Stimulated activated naive CD4-positive, alpha-beta T cell treated with Interleukin-2 at 50 U/mL for 16 hours (primary cell): ENCODE data around the gene CD81.

ENCODE experiments used
- DNase-seq: peaks from one replicate; lab custom pipeline; 2025; lab: John Stamatoyannopoulos, UW

The CD81 gene

DNA sequence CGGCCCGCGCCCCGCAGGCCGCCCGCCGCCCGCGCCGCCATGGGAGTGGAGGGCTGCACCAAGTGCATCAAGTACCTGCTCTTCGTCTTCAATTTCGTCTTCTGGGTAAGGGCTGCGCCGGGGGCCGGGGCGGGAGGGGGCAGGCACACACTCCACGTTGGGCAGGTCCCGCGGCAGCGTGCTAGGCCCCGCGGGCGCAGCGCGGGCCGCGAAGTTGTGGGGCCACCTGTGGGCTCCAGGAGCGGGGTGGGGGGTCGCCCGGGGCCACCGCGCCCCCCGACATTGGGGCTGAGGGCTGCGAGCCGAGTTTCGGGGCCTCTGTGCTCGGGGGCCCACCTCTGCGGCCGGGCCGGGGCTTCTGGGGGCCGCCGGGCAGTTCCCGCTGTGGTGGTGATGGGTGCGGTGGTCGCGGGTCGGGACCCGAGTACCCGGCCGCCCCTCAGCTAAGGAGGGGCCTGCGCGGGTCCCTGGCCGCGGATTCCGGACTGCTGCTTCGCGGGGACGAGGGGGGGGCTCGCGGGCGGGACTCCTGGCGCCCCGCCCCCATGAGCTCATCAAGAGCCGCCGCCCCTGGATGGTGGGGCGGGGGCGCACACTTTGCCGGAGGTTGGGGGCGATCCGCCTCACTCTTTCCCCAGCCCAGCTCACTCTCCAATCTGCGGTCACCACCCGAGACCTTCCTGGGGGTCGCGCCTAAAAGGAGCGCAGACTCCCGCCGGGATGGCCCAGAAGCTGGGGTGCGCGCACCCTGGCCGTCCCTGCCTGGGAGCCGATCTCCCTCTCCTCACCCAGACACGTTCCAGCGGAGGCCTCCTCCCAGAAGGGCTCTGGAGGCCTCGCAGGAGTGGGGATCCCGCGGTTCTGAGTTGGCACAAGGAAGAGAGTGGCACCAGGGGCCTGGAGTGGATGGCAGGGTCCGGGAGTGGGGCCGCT, 667 bp downstream of the CD81 start:
- DNase-seq, result peak; percentile 58

DNA sequence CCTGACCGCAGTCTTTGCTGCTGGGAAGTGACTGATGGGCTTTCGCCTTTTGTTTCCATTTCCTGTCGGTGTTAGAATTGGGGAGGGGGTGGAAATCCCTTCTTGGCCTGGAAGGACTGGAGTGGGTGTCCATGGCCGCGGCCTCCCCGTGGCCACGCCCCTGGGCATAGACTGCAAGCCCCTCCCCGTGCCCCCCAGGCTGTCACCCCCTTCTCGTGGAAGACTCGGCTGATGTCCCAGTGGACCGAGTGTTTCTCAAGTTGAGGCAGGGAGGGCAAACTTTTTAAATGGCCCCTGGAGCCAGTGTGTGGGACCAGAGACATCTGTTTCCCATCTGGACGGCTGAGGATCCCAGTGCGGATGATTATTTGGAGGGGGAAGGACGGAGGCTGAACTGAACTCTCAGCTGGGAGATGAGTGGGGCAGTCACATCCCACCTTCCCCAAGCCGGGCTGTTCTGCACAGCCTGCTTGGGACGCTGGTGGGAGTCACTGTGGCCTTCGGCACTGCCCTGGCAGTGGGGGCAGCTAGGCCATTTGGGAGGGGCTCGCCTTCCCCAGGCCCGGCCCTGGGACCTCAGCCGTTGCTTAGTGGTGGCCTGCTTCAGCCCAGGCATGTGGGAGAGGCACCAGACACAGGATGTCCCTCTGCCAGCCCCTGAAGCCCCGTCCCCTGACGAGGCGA, 1.6 kb downstream of the CD81 start:
- no peak for DNase-seq

DNA sequence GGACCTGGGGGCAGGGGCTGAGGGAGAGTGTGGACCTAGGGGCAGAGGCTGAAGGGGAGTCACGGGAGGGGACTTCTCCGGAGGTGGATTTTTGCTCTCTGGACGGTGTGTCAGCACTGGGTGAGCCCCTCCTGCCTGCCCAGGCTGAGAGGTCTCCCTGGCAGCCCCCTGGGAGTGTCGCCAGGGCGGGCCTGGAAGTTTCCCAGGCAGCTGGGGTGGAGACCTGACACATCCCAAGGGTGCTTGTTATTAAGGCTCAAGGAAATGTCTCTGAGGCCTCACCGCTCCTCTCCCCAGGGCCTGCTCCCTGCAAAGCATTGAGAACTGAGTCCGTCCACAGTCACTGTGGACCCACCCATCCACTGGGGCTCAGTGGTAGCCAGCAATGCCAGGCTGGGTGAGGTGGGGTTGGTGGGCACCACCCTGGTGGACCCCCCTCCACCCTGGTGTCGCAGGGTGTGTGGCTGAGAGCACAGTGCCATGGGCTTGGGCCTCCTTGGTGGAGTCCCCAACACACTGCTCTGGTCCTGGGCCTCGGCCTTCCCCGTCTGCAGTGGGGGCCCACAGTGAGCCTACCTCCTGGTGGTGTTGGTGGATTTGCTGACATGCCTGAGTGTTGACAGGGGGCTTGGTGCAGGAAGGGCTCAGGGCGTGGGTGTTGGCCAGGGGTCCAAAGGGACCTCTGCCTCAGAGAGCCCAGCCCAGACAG, 2.5 kb downstream of the CD81 start:
- no peak for DNase-seq

DNA sequence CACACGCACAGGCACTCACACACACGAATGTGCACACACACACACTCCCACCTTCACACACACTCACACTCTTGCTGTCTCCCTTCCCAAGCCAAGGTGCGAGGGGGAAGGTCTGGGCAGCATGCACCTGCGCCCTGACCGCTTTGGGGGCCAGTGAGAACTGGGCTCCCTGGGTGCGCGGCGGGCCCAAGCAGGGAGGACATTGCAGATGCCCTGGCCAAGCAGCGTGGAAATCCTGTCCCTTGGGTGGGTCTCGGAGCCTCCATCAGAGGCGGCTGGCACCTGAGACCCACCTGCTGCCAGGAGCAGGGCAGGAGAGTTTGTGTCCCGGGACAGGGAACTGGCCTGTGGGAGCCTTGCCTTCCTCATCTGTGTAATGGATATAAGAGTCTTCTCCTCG, 3.3 kb downstream of the CD81 start:
- no peak for DNase-seq

DNA sequence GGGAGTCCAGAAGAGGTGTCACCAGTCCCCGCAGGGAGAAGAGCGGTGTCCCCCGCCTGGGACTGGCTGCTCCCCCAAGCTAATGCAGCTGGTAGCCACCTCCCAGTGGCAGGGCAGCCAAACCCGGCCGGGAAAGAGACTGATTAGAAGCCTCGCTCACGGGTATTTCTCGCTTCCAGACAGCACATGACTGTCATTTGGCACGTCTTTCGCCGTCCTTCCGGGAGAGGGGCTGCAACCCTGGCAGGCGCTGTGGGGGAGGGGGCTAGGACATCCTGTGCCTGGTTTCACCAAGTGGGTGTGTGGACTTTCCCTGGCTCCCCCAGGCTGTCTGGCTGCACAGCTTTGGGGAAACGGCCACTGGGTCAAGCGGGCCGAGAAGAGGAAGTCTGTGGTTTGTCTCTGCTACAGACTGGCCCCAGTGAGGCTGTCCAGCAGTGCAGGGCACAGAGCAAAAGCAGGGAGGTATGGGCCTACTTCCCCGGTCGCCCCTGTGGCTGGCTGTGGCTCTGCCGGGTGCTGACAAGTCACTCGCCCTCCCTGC, 3.8 kb downstream of the CD81 start:
- DNase-seq, result no peak

DNA sequence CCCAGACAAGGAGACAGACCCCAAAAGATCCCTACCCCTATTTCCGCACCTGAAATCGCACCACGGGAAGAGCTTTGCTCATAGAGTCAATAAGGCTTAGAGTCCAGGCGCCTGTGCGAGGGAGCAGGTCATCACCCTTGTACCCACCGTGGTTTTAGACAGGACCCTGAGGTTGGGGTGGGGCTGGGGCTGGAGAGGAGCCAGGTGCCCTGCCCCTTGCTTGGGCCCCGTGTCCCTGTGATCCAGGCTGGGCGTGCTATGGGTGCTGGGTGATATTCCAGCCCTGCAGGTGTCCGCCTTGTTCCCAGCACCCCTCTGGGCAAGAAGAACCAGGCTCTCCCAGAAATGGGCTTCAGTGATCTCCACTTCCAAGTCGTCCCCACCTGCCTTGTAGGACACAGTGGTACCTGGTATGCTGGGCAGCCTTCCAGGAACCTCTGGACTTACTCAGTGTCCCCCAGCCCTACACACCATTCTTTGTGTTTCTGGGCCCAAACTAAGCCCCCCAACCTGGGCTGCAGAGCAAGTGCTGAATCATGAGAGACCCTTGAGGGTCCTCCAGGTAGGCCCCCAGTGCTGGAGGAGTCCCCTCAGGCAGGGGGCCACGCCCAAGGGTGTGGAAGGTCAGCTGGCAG, 4.5 kb downstream of the CD81 start:
- no peak for DNase-seq

DNA sequence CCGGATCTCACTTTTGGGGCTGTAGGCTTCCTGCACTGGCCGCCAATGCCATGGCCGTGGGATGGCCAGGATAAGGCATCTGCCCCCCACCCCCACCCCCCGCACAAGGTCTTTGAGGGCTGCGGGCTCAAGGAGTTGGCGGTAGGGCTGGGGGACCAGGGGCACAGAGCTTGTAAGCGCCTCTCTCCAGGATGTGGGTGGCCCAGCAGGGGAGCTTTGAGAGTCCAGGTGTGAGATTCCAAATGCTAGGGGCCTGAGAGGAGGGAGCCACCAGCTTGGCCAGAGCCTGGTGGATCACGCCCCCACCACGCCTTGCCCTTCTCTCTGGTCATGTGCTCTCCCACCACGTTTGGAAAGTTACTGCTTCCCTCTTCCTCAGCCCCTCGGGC, 5.0 kb downstream of the CD81 start:
- DNase-seq, result no peak

DNA sequence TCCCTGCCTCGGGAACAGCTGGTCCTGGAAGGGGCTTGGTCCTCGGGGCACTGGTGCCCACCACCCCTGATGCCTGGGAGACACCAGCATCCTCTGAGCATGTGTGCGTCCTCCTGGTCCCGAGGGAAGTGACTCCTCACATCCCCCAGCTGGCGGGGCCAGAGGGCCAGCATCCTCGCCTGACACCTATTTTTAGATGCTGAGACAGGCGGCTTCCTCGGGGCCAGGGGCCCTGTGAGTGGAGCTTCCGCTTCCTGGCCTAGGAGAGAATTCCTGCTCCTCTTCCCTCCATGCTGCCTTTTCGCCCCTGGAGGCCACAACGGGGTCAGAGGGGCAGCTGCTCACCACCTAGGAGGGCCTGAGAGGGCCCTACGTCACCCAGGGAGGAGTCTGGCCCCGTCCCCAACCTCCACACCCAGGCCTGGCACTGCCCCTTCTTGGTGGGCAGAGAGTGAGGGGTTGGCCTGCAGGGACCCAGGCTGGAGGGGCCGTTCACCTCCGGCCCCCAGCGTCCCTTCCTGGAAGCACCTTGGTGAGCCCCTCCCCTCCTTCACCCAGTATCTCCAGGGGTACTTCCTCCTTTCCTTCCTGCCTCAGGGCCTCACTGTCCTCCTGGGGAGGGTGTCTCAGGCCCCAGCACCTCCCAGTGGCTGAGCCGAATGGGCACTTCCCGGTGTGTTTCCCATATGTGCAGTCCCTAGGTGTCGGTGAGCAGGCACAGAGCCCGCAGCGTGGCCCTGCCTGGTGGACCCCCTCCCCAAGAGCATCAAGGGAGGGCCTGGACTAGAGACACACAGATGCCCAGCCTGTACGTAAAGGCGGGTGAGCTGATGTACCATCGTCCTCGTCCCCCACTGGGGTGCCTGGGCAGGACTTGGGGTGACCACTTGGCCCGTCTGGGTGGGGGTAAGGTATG, 6.1 kb downstream of the CD81 start:
- DNase-seq, result no peak

DNA sequence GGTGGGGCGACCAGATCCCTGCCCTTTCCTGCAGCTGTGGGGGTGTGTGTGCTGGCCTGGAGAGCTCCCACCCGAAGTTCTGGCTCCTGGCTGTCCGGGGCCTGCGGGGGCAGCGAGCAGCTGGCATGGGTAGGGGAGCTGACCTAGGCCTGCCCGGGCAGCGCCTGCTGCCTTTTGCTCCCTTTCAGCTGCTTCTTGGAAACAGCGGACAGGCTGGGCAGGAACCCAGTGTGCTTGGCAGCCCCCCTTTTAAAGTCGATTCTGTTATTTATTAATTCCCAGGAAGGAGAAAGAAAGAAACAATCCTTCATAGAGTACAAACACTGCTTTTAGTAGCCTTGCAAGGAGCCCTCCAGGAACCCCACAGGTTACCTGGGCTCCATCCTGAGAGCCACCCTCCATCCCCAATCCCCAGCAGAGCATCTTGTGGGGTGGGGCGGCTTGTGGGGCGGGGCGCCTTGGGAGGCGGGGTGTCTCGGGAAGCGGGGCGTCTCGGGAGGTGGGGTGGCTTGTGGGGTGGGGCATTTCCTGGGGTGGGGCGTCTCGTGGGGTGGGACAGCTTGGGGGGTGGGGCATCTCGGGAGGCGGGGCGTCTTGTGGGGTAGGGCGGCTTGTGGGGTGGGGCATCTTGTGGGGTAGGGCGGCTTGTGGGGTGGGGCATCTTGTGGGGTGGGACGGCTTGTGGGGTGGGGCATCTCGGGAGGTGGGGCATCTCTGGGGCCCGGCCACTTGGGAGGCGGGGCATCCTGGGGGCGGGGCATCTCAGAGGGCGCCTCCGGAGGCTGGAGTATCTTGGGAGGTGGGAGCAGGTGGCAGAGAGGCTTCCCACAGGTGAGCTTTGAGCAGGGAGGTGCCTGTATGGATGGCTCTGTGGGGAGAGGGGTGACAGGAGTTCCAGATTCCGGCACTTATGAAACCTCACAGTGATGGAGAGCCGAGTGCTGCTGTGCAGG, 7.0 kb downstream of the CD81 start:
- peak; percentile 15 for DNase-seq

DNA sequence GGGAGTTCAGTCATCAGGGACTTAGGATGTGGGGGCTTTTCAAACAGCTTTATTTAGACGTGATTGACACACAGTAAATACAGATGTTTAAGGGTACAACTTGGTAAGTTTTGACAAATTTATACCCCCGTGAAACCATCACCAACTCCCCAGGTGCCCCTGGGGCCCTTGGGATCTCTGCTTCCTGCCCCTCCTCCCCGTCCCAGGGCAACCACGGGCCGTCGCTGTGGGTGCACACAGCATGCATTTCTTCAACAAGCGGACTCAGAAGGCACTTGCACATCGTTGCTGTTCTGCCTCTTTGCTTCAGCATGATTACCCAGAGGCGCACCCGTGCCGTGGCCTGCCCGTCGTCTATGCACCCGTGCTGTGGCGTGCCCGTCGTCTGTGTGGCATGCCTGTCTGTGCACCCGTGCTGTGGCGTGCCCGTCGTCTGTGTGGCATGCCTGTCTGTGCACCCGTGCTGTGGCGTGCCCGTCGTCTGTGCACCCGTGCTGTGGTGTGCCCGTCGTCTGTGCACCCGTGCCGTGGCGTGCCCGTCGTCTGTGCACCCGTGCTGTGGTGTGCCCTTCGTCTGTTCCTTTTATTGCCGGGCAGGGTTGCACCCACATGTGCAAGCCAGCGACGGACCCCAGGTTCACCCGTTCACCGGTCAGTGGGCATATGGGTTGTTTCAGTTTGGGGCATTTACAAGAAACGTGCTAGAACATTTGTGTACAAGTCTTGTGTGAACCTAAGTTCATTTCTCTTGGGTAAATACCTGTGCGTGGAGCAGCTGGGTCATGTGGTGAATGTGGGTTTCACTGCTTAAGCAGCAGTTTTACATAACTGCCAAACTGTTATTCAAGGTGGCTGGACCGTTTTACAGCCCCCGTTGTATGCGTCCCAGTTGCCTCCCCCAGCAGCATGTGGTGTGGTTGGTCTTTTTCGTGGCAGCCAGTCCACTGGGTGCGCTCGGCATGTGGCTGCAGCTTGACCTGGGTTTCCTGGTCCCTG, 8.3 kb downstream of the CD81 start:
- no peak for DNase-seq

DNA sequence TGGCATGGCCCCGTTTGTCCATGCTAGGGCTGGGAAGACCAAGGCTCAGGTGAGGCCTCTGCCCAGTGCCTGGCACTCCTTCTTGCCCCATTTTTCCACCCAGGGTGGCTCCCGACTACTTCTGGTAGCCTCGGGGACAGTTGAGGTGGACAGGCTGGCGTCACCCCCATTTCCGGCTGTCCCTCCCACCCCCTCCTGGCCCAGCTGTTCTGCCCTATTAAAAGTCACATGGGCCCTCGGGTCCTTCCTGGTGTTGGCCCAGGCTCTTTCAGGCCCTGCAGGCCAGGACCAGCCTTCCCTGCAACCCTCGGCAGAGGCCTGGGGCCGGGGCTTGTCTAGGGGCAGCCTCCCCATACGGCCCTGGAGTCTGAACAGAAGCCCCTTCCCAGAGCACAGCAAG, 9.5 kb downstream of the CD81 start:
- no peak for DNase-seq

DNA sequence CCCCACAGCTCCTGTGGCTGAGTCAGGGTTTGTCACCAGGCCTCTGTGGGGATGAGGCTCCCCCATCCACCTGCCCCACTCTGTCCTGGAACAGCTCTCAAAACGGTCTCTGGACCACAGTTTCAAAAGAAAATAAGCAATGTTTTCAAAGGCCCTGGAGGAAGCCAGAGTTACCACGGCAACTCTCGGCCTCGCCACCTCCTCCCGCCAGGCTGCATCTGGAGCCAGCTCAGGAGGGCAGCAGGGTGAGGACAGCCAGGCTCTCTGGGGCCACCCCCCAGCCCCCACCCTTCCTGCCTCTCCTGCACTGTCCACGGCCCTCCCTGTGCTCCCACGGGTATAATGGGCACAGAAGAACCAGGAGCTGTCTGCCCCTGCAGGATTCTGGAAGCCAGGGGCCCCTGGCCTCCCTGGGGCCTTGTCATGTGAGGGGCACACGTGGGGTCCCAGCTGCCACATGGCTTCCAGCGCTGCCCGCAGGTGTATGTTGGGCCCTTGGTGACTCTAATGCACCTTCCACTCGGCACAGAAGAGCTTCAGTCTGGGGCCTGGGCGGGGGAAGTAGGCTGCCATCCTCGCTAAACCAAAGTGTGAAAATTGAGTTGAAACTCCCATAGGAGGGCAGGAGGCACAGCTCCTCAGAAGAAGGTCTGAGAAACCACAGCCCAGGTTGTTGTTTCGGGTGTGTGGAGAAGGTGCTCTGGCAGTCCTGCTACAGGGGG, 10.3 kb downstream of the CD81 start:
- DNase-seq, result no peak

DNA sequence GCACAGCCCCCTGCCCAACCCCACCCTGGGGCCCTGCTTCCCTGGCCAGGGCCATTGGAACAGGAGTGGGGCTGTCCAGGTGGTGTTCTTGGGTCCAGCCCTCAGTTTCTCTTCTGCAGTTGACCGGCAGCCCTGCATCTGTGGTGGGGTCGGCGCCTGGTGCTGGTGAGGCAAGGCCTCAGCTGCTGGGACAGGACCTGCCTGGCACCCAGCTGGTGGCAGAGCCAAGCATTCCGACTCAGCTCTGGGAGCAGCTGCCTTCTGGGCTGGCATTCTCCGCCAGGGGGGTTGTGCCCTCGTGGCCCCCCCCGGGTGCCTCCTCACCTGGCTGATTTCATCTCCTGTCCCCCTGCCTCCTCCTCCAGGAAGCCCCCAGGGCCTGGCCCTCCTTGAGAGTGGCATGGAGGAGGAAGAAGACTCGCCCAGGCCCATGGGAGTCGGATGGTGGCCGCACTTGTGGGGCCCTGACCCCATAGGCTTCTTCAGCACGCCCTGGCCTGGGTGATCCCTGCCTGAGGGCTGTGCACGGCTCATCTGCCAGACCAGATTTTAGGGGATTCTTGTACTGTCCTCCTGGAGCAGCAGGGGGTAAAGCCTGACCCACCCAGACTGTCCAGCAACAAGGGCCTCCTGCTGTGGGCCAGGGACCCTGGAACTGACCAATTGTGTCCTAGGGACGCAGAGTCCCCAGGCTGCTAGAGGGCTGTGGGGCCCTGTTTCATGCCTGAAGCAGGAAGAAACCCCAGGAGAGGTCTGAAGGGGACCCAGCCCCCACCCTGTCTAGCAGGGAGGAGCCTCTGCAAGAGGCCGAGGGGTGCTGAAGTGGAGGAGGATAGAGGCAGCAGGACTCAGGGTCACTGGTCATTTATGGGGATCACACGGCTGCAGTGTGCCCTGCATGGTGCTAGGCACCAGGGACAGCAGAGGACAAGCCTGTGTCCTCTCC, 11.6 kb downstream of the CD81 start:
- no peak for DNase-seq

DNA sequence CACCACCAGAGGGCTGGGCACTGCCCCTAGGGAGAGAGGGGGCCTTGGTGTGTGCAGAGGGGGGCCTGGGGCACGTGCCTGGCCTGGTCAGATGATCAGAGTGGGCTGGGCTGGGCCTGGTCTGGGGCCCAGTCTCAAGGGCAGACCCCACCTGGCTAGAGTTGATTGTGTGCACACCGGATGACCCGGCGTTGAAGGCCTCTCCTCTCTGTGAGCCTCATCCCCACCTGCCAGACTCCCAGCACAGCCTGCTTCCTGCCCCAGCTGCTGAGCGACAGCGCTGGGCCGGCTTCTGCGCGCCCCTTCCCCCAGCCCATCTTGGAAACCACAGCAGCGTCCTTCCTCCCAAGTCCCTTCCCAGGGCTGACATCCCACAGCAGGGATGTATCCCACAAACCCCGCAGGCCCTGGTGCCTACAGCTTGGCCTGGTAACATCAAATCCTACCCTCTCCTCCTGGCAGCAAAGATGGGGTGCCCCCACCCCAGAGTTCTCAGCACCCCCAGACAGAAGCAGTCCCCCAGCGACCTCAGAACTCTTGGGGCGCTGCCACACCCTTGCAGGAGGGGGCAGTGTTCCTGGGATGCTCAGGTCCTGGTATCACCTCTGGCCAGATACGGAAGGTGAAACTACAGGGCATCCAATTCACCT, 12.4 kb downstream of the CD81 start:
- no peak for DNase-seq

DNA sequence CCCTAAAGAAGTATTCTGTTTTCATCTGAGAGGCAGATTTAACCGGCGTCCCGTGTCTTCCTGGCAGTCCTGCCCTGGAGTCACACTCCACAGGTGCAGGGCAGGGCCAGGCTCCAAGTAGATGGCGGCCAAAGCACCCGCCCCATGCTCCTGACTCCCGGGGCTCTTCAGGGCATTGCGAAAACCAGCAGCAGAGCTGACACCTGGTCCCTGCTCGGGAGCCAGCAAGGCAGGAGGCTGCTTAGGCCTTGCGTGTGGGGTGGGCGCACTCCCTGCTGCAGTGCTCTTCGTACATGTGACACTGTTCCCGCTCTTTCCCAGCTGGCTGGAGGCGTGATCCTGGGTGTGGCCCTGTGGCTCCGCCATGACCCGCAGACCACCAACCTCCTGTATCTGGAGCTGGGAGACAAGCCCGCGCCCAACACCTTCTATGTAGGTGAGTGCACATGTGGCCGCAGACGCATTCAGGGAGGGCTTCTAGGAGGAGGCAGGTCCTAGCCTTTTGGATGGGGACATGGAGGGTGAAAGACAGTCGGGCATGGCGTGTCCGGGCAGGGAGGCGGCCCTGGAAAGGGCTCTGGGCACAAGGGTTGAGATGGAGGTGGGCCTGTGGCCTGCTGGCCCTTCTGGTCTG, 13.1 kb downstream of the CD81 start:
- no peak for DNase-seq

DNA sequence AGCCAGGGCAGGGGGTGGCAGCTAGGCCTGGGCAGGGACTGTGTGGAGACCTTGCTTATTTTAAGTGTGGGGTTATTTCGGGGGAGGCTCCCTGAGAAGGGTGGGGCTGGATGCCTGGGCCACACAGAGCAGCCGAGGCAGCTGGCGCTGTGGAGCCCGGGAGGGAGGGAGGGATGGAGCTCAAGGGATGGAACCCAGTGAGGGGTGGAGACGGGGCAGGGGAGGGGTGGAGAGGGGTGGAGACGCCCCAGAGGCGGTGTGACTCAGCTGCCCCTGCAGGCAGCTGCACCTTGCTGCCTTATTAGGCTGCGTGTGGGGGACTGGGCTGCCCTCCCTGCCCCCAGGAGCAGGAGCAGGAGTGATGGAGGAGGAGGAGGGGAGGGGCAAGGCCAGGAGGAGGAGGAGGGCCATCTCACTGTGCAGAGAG, 13.6 kb downstream of the CD81 start:
- DNase-seq, result no peak
